ENCODE measurements around the gene PLA2G5.

The PLA2G5 gene

DNA sequence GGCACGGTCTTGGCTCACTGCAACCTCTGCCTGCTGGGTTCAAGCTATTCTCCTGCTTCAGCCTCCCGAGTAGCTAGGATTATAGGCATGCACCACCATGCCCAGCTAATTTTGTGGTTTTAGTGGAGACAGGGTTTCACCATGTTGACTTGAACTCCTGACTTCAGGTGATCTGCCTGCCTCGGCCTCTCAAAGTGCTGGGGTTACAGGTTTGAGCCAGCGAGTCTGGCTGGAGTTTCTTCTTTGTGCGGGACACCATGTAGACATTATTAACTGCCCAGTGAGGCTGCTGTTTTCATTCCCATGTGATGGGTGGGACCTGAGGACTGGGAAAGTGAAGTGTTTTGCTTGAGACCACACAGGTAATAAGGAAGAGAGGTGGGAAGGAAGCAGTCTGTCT, 23.3 kb downstream of the PLA2G5 start:
- DNase-seq, result no peak

DNA sequence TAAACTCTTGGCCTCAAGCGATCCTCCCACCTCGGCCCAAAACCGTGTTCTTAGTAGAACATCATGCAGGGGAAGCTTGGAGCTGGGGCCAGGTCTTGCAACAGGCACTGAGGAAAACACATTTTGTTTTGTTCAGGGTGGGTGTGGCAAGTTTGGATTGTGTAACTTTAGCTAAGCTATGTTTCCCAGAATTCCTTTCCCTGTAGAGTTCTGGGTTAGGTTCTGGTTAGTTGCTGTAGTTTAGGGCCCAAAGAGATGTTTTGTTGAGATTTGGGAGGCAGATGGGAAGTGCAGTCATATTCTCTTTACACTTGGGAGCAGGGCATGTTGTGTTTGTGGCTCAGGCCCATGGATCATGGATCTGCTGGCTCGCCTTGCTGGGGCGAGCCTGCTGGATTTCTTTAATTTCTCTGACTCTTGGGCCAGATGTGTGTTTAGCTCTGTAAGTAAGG, 24.0 kb downstream of the PLA2G5 start:
- DNase-seq, result no peak

DNA sequence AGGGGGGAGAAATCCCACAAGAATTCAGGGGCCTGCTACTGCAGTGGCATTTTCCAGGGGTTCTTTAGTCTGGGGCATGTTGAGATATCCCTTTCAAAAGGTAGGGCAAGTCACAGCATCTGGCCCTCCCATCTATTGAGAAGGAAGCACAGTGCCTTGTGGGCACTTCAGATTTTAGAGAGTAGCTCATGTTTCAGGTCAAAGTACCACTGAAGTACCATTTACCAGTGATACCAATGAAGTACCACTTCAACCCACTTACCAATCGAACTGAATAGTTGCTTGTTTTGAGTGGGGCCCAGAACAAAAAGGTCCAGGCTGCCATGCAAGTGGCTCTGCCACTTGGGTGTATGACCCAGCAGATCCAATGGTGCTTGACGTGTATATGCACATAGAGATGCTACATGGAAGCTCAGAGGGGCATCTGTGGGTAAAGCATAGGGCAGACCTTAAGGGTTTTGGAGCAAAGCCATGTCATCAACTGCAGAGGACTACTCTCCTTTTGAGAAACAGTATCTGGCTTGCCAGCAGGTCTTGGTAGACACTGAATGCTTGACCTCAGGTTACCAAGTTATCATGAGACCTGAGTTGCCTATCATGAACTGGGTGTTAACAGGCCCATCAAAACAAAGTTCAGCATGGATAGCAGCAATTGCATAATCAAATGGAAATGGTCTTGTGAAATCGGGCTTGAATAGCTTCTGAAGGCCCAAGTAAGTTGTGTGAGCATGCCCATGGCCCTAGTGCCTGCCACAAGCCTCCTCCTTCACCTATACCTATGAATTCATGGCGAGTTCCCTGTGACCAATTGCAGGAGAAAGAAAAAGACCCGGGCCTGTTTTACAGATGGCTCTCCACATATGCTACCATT, 25.8 kb downstream of the PLA2G5 start:
- DNase-seq, result no peak

DNA sequence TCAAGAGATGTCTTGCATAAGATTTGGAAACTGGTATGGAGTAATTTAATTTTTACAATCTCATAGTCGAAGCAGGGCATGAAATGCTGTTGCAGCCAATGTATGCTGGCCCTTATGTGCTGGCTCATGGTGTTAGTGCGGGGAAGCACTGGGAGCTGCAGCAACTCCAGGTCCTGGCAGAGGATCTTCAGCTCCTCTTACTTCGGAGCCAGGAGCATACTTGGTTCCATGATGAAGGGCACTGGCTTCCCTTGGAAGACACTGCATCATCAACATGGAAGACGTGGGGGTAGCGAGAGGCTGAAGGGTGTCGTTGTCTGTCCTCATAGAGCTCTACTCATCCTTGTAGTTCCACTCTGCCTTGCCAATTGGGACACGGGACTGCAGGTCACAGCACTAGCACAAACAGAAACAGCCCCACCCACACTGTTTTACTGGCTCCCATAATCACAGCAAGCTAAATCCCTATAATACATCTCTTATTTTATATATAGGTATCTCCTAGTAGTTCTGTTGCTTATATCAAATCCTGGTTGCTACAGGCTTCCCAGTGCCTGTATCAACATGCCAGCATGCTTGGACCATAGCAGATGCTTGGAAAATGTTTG, 26.9 kb downstream of the PLA2G5 start:
- no peak for DNase-seq

DNA sequence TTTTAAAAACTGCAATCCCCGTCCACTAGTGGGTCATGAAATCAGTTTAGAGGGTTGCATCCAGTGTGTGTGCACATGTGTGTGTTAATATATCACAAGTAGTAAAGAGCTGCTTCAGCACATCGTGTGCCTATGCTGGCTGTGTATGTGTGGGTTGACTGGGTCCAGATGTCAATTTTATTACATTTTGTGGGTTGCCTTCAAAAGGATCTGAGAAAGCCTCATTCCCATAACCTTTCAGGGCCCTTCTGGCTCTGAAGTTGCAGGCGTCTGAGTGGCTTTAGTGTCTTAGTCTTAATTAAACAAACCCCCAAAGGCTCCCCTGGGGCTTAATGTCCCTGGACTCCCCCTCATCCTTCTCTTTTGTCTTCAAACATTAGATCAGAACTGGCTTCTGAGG, 29.5 kb downstream of the PLA2G5 start:
- no peak for DNase-seq

DNA sequence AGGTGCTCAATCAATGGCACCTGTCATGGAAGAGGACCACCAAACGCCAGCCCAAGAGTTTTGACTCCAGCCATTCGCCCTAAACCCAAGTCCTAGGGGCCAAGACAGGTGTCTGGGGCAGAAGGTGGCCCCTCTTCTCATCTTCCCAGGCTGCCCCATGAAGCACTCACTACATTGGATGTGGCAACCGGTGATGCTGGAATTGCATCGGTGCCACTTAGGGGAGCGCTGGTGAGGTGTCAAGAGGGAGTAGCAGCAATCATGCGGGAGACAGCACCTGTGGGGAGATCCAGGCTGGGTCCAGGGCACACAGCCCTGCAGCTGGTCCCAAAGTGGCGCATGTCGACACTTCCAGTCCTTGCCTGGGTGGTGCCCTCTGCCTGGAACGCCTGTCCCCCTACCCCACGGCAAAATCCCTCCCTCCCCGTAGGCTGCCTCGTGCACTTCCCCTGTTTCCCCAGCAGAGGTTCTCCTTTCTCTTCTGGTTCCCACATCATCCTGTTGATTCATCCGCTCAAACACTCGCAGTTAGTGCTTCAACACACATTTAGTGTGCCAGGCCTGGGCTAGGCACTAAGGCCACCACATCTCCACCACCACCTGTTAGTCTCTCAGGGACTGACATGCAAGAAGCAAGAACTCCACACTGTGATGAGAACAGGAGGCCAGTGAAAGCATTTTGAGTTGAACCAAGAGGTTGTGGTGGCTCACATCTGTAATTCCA, 30.8 kb downstream of the PLA2G5 start:
- peak; percentile 15 for DNase-seq

DNA sequence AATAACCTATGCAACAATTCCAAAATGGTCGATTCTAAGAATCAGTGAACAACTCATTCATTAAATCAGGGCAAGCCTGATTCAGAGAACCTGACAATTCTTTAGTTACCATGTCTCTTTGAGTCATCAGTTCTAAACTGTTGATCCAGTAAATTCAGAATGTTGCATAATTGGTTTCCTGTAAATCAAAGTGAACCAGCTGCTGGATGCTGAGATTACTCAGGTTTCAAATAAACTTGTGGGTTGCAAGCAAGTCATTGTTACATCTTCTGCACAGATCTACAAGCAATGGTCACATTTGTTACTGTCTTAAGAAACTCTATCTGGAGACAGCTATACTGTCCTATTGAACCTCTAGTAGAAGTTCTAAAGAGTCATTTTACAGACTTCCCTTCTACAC, 32.9 kb downstream of the PLA2G5 start:
- no peak for DNase-seq

DNA sequence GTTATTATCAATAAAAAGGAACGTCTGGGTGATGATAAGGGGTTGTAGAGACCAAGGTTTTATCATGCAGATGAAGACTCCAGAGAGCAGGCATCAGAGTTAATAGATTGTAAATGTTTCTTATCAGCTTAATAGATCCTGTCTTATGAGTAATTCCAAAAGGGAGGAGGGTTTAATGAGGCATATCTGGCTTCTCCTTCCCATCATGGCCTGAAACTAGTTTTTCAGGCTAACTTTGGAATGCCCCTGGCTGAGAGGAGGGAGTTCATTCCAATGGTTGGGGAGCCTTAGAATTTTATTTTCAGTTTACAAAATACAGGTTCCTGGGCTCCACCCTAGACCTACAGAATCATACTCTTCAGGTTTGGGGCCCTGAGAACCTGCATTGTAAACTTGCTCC, 35.9 kb downstream of the PLA2G5 start:
- no peak for DNase-seq

DNA sequence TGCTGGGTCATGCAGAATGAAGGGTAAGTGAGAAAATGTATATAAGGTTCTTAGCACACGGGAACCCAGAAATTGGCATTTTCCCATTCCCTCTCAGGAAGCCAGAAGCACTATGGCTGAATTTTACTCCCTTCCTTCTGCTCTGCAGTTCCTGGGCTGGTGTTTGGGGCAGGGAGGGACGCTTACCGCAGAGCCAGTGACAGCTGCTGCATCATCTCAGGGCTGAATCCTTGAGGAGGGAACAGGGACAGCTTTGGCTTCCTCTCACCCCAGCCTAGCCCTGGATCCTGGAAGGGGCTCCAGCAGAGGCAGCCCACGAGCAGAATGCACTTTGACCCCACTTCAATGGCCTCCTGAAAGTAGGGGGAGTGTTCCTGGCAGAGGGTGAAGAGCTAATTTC, 37.4 kb downstream of the PLA2G5 start:
- DNase-seq, result no peak

DNA sequence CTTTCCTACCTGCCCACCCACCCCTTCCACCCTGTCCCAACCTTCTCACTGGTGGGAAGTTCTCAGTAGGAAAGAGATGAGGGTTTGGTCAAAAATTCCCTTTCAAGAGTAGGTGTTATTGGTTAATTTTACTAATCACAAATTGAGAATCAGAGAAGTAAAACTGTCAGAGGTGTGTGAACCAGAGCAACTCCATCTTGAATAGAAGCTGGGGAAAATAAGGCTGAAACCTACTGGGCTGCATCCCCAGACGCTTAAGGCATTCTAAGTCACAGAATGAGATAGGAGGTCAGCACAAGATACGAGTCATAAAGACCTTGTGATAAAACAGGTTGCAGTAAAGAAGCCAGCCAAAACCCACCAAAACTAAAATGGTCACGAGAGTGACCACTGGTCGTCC, 37.8 kb downstream of the PLA2G5 start:
- DNase-seq, result no peak

DNA sequence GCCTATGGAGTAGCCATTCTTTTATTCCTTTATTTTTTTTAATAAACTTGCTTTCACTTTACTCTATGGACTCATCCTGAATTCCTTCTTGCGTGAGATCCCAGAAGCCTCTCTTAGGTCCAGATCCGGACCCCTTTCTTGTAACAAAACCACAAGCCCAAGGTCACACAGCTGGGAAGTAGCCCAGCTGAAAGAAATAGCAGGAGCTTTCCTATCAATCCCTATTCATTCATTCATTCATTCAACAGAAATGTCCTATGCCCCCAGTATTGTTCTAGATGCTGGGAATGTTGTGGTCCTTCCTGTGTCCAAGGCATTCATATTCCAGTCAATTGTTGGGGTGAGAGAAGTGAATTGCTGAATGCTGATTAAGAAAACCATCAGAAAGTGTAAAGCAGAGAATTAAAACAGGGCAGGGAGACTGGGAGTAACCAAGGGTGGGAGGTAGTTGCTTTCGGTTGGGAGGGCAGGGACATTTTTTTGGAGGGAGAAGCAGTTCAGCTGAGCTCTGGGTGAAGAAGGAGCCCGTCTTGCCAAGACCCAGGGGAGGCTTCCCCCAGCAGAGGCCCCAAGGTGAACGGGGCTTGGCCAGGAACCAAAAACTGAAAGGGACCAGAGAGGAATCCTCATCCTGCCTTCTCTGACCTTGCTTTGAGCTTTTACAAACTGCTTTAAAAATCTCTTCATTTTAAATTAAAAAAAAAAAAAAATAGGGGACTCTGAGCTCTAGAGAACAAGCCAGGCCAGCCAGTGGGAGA, 38.6 kb downstream of the PLA2G5 start:
- no peak for DNase-seq

DNA sequence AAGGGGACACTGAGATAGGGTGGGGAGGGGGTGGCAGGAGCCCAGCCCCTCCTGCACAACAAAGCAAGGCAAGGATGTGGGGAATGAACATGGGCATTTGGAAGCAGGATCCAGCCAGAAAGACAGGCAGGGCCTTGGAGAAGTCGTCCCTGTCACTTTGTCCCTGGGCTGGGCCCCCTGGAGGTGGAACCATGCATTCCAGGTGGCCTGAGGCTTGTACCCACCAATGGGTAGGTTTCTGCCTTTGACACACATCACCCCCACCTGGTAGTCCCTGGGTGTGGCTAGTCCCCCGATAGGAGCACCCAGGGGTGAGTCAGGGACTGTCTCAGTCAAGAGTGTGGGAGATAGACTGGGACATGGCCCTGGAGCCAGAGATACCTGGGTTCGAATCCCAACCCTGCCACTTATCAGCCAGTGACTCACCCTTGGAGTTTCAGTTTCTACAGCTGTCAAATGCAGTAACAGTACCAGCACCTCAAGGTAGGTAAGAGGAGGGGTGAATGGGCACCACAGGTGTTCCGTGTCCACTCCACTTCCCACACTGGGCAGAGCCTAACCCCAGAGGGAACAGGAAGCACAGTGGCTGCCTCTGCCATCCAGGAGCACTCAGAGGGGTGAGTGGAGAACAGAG, 39.3 kb downstream of the PLA2G5 start:
- no peak for DNase-seq

DNA sequence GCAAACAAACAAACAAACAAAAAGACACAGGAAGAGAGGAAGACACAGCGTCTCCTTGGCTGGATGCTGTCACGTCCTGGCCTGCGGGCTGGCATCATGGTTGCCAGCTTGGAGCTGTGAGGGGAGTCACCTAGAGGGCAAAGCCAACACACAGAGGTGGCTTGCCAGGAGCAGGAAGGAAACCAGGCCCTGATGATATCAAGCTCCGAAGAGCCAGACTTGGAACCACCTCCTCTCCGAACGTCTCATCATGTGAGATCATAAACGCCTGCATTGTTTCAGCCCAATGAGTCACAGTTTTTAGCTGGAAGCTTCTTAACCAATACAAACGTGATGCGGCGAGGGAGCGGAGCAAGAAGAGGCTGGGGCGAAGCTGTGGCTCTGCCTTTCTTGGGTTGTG, 40.7 kb downstream of the PLA2G5 start:
- DNase-seq, result no peak

DNA sequence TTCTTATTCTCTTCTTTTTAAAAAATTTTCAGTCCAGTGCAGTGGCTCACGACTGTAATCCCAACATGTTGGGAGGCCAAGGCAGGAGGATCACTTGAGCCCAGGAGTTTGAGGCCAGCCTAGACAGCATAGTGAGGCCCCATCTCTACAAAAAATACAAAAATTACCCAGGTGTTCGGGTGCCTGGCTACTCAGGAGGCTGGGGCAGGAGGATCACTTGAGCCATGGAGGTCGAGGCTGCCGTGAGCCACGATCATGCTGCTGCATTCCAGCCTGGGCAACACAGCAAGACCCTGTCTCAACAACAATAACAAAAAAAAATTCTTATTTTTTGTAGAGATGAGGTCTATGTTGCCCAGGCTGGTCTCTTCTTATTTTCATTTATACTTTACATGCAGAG, 41.5 kb downstream of the PLA2G5 start:
- DNase-seq, result no peak

DNA sequence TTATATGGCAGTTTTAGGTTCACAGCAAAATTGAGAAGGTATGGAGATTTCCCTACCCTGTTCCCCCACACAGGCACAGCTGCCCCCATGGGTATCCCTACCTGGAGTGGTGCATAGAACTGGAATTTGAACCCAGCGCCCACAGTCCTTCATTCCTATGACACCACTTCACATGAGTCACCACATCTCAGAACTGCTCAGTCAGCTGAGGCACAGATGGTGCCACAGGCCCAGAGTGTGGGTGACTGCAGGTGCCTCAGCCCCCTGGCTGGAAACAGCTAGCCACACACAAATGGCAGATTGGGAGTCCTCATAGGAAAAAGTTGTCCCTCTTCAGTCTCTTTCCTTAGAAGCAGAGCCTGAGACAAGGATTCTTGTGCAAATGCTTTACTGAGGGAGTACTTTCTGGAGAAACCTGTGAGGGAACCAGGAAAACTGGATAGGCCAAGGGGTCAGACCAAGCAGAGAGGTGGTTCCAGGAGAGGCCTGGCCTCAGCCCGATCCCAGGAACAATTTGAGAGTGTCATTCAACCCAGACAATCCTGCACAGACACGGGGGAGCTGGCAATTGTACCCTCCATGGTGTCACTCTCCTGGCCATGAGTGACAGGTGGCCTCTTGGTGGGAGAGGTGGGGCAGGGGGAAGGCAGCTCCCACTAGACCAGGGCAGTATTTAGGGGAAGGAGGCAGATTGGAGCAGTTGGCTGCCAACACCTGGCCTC, 42.4 kb downstream of the PLA2G5 start:
- no peak for DNase-seq

DNA sequence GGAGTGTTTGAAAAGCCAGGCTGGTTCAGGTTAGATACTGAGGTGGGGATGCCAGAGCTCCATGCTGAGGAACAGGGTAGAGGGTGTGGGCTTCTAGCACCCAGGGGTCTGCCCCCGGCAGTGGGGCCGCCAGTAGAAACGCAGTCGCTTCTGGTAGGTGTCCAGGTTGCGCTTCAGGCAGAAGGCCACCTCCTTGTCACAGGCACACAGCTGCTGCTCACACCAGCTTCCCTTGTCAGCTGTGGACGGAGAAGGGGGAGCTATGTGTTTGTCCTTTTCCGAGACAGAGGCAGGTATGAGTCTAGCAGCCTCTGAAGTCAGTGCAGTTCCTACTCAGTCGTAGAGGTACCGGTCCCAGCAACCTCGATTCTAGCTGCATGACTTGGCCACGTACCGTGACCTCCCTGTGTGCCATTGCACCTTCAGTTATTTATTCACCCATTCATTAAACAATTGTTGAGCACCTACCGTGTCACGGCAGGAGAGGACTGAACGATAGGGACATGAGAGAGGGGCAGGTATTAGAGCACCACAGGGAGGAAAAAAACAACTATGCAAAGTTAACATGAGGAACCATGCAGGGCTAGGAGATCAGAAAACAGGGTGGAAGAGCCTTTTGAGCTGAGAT, 44.1 kb downstream of the PLA2G5 start:
- no peak for DNase-seq

DNA sequence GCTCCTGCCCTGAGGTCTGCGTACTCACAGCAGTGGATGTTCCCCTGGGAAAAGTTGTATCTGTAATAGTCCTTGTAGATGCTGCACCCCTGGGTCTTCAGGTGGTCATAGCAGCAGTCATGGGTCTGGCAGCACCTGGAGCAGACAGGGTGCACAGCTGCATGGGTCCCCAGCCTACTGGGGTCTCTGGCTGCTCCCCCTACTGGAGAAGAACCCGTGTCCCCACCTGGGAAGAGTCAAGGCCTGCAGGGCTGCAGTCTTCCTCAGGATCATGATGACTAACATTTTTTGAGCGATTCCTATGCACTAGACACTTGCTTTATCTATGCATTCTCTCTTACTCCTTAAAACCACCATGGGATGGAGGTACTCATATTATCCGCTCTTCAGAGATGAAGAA, 45.5 kb downstream of the PLA2G5 start:
- no peak for DNase-seq

DNA sequence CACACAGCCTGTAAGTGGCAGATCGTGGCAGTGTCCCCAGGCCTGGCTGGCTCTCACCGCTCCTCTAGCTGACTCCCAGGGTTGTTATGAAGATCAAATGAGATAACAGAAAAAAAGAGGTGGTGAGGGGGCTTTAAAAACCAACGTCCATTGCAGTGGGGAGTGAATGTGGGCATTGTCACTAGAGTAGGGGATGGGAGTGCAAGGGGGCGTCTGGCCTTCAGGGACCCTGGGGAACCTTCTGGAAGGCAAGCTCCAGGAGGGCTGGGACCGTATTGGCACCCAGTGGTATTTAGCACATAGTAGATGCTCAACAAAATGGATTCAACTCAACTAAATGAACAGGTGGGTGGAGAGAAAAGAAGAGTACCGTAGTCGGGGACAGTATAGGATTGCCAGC, 45.9 kb downstream of the PLA2G5 start:
- DNase-seq, result no peak

DNA sequence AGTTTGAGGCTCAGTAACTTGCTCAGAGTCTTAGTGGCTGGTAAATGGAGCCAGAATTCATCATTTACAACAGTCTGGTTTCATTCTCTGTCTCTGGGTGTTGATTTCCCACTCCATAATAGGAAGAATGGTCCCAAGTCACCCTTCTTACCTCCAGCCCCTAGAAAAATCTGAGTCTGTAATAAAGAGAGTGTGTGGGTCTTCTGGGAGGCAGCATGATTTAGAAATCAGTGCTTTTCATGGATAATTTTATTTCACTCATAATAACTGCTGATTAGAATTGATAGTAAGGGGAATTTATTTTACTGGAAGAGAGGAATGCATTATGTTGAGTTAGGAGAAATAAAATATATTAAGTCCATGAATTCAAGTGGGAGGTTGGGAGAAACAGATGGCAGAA, 47.2 kb downstream of the PLA2G5 start:
- DNase-seq, result no peak

DNA sequence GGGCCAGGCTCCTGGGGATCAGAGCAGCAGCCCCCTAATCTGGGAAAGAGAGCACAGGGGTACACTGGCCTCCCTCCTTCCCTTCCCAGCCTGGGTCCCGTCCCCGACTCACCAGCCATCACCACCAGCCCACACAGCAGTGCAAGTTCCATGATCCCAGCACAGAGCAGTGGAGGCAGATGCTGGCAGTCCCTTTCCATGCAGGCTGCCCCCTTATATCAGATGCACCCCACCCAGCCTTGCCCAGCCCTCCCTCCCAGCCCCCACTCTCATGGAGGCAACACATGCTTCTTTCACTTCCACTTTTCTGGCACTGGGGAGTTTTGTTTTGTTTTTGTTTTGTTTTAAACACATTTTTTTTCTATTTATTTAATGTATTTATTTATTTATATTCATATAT, 49.4 kb downstream of the PLA2G5 start, which contains the start of gene PLA2G2D:
Gene PLA2G2D, minus strand, starts transcription at position 190 of the 400 bp plus-strand sequence. Its CDS starts 38 bp downstream, at position 152.
- DNase-seq, result no peak

DNA sequence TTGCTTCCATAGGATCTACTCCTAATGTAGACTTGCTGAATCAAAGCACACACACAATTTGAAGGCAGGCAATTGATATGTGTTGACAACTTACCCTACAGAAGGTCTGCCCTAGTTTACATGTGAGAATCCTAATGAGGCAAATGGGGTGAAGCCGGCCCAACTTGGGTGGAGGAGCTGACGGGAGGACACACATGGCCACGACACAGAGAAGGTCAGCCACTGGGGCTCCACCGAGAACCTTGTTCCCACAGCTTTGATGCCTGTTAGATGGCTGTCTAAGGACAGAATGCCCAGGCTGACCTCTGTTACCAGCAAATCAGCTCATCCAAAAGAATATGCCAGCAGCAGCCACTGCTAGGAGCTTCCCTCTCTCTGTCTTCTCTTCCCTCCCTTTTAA, 50.8 kb downstream of the PLA2G5 start:
- DNase-seq, result no peak
